HepG2 (cell line): Measurements from ENCODE around the gene RNF40. TPM values are rescaled to one million over a fixed set of nuclear protein-coding genes. Genes with fewer than 3 reads are reported as not detected.

Source experiments
- ARNTL ChIP-seq: sonication (generic); formaldehyde crosslinking; IDR thresholded peaks from 2 replicates; pipeline ENCODE4 v1.4.0; 2020; ENCODE audit warnings: mild to moderate bottlenecking, missing genetic modification reagents
- ATF7-NPFF ChIP-seq: sonication (generic); formaldehyde crosslinking; IDR thresholded peaks from 2 replicates; pipeline ENCODE4 v1.8.1; 2023; ENCODE audit warnings: mild to moderate bottlenecking, low read depth, missing genetic modification reagents, moderate library complexity
- BHLHE40 ChIP-seq: IDR thresholded peaks from 2 replicates; pipeline ENCODE4 v1.6.1; 2011; ENCODE audit warnings: low read length, improper control_type of control experiment
- DMTF1 ChIP-seq: sonication (generic); formaldehyde crosslinking; IDR thresholded peaks from 2 replicates; pipeline ENCODE4 v1.4.0; 2020; ENCODE audit warnings: mild to moderate bottlenecking, missing genetic modification reagents
- FOXO1 ChIP-seq: sonication (generic); formaldehyde crosslinking; IDR thresholded peaks from 2 replicates; pipeline ENCODE4 v1.4.0; 2020; ENCODE audit warnings: missing genetic modification reagents
- GATA4 ChIP-seq: sonication (generic); IDR thresholded peaks from 2 replicates; pipeline ENCODE4 v1.6.1; 2016; ENCODE audit warnings: antibody characterized with exemption, low read depth, borderline replicate concordance
- IRF1 ChIP-seq: sonication (generic); formaldehyde crosslinking; IDR thresholded peaks from 2 replicates; pipeline ENCODE4 v1.4.0; 2020; ENCODE audit warnings: low read depth, mild to moderate bottlenecking, missing genetic modification reagents
- KMT2B ChIP-seq: IDR thresholded peaks from 2 replicates; pipeline ENCODE4 v1.6.1; 2016; ENCODE audit warnings: missing genetic modification reagents, missing compliant biosample characterization
- MED8 ChIP-seq: sonication (generic); formaldehyde crosslinking; IDR thresholded peaks from 2 replicates; pipeline ENCODE4 v1.8.1; 2023; ENCODE audit warnings: mild to moderate bottlenecking, missing genetic modification reagents; ENCODE audit not compliant: insufficient replicate concordance
- TOPORS ChIP-seq: sonication (generic); formaldehyde crosslinking; IDR thresholded peaks from 2 replicates; pipeline ENCODE4 v1.8.0; 2023; ENCODE audit warnings: mild to moderate bottlenecking, missing genetic modification reagents
- ZBTB25 ChIP-seq: IDR thresholded peaks from 2 replicates; pipeline ENCODE4 v1.6.1; 2018; ENCODE audit warnings: missing genetic modification reagents
- ZEB1 ChIP-seq: IDR thresholded peaks from 2 replicates; pipeline ENCODE4 v1.6.1; 2012; ENCODE audit warnings: mild to moderate bottlenecking, low read depth, inconsistent platforms; ENCODE audit not compliant: insufficient replicate concordance
- ZFP36L1 ChIP-seq: sonication (generic); formaldehyde crosslinking; IDR thresholded peaks from 2 replicates; pipeline ENCODE4 v1.8.0; 2022; ENCODE audit warnings: mild to moderate bottlenecking, missing genetic modification reagents, moderate library complexity
- ZFP62 ChIP-seq: sonication (generic); formaldehyde crosslinking; IDR thresholded peaks from 2 replicates; pipeline ENCODE4 v1.4.0; 2020; ENCODE audit warnings: missing genetic modification reagents
- ZNF264 ChIP-seq: sonication (generic); formaldehyde crosslinking; IDR thresholded peaks from 2 replicates; pipeline ENCODE4 v1.4.0; 2020; ENCODE audit warnings: missing genetic modification reagents
- ZNF430 ChIP-seq: sonication (generic); formaldehyde crosslinking; IDR thresholded peaks from 2 replicates; pipeline ENCODE4 v1.9.0; 2021; ENCODE audit warnings: mild to moderate bottlenecking, missing genetic modification reagents
- ZNF496 ChIP-seq: sonication (generic); formaldehyde crosslinking; IDR thresholded peaks from 2 replicates; pipeline ENCODE4 v1.8.1; 2023; ENCODE audit warnings: mild to moderate bottlenecking, moderate library complexity, missing genetic modification reagents; ENCODE audit not compliant: insufficient replicate concordance
- ZNF549 ChIP-seq: sonication (generic); formaldehyde crosslinking; IDR thresholded peaks from 2 replicates; pipeline ENCODE4 v1.5.0; 2020; ENCODE audit warnings: missing genetic modification reagents
- ZNF670 ChIP-seq: sonication (generic); formaldehyde crosslinking; IDR thresholded peaks from 2 replicates; pipeline ENCODE4 v1.8.0; 2022; ENCODE audit warnings: mild to moderate bottlenecking, missing genetic modification reagents, borderline replicate concordance
- ZNF687 ChIP-seq: sonication (generic); formaldehyde crosslinking; IDR thresholded peaks from 2 replicates; pipeline ENCODE4 v1.5.1; 2020; ENCODE audit warnings: mild to moderate bottlenecking, missing genetic modification reagents, moderate library complexity
- ZNF740 ChIP-seq: sonication (generic); formaldehyde crosslinking; IDR thresholded peaks from 2 replicates; pipeline ENCODE4 v1.4.0; 2020; ENCODE audit warnings: missing genetic modification reagents
- polyA plus RNA-seq, 8 experiments: library from polyadenylated mRNA; depleted of rRNA in 3 of 8; stranded (reverse) in 7 of 8; unstranded in 1 of 8; fragments of >200 nt; fragmentation: Illumina TruSeq in 4 of 8; extraction: Trizol in 4 of 8; gene quantifications; 2 replicates each; pipeline versions ENCODE4 v1.2.1 to v1.2.3, GENCODE V29; 2011 to 2016; ENCODE audit warnings: low read depth in 4 of 8, missing spikeins in 1 of 8, mixed read lengths in 1 of 8; ENCODE audit not compliant: insufficient read depth in 1 of 8
- total RNA-seq, 5 experiments: library from RNA; depleted of rRNA; stranded (reverse); fragments of >200 nt; fragmentation: Illumina TruSeq; extraction: Trizol; gene quantifications; 2 replicates each; pipeline ENCODE4 v1.2.3, GENCODE V29; 2016; ENCODE audit warnings: low read depth in 1 of 5

RNF40 gene
- total and polyA plus RNA-seq, 2 of the 13 experiments (the other 11 are each of a cell fraction or from before 2014, with no cell fraction given) = 84.0 to 85.6 TPM

GRCh38 chr16:30805370-30806169 lies 43.4 kb downstream of the RNF40 start (continued):
- TF ChIP-seq ZEB1 = peak; percentile 47
- peak; percentile 74; the same call in 1 of the 2 replicates for TF ChIP-seq TOPORS (CRISPR knock-in tag)
- 0 out of 2 replicates have a peak, but pooled peaks have one; percentile 66 for TF ChIP-seq ZFP36L1 (CRISPR knock-in tag)
- TF ChIP-seq ZNF740 (CRISPR knock-in tag) = peak; percentile 76; the same call in 1 of the 2 replicates
- peak; percentile 48; the same call in 1 of the 2 replicates for TF ChIP-seq BHLHE40
- TF ChIP-seq ZNF264 (CRISPR knock-in tag) = peak; percentile 94
- peak; percentile 93 for TF ChIP-seq DMTF1 (CRISPR knock-in tag)
- TF ChIP-seq ATF7-NPFF (CRISPR knock-in tag) = peak; percentile 97
- TF ChIP-seq ZFP62 (CRISPR knock-in tag) = no peak
- peak; percentile 90 for TF ChIP-seq FOXO1 (CRISPR knock-in tag)
- peak; percentile 94 for TF ChIP-seq MED8 (CRISPR knock-in tag)
- peak; percentile 93 for TF ChIP-seq KMT2B
- peak; percentile 75; the same call in 1 of the 2 replicates for TF ChIP-seq IRF1
- peak; percentile 88; the same call in 1 of the 2 replicates for TF ChIP-seq ZNF430 (CRISPR knock-in tag)
- peak; percentile 77 for TF ChIP-seq ARNTL (CRISPR knock-in tag)
- TF ChIP-seq ZBTB25 (CRISPR knock-in tag) = peak; percentile 97
- peak; percentile 93 for TF ChIP-seq ZNF670 (CRISPR knock-in tag)
- no peak for TF ChIP-seq ZNF496 (CRISPR knock-in tag)
- TF ChIP-seq GATA4 = peak; percentile 79; the same call in 1 of the 2 replicates
- peak; percentile 98 for TF ChIP-seq ZNF687 (CRISPR knock-in tag)
- TF ChIP-seq ZNF549 (CRISPR knock-in tag) = no peak
